ENCODE measurements around the gene UBR3. TPM values are rescaled to one million over a fixed set of nuclear protein-coding genes. Genes with fewer than 3 reads are reported as not detected.
"Not testable (repeated sequence)": the region's sequence is repeated elsewhere in the genome, so short reads cannot be mapped to it uniquely, and the experiment has no call there.

The UBR3 gene
- polyA plus RNA-seq, 4 donors, result 8.1 to 21.6 (median 10.1) TPM

GRCh38 chr2:169868951-169869350 is 41.7 kb downstream of the UBR3 start:
- WGBS, 3 donors, result 85 to 95% (median 90%) methylated on average over 7 of the region's 7 CpGs
- Histone ChIP-seq H3K9me3 (ENCODE audit: control insufficient read depth in 2 of 2, insufficient read depth in 1 of 2, low read depth in 1 of 2, low read length in 1 of 2) (no peaks in the 10 kb centered on the region), H3K27me3 (ENCODE audit: control insufficient read depth in 3 of 3, insufficient read depth in 3 of 3, low read length in 3 of 3) (no peaks in the 10 kb centered on the region), H3K36me3 (ENCODE audit: control insufficient read depth in 3 of 3, insufficient read depth in 2 of 3, low read depth in 1 of 3, low read length in 3 of 3) (no peaks in the 10 kb centered on the region), H3K4me1 (ENCODE audit: control insufficient read depth in 3 of 3, insufficient read depth in 2 of 3, low read depth in 1 of 3, low read length in 2 of 3) (no peaks in the 10 kb centered on the region), H3K27ac (ENCODE audit: low read depth in 1 of 3, low read length in 2 of 3) (no peak overlapping the region), H3K4me3 (ENCODE audit: low read depth in 1 of 3, low read length in 3 of 3) (no peak overlapping the region)
- DNase-seq (no peak), FAIRE-seq (no peak)

- not testable (repeated sequence) for H3K36me3 ChIP-seq (ENCODE audit: control insufficient read depth in 3 of 3, insufficient read depth in 2 of 3, low read depth in 1 of 3, low read length in 3 of 3); H3K27ac ChIP-seq (ENCODE audit: low read depth in 1 of 3, low read length in 2 of 3); H3K4me3 ChIP-seq (ENCODE audit: low read depth in 1 of 3, low read length in 3 of 3); DNase-seq; H3K4me1 ChIP-seq (ENCODE audit: control insufficient read depth in 3 of 3, insufficient read depth in 2 of 3, low read depth in 1 of 3, low read length in 2 of 3); H3K27me3 ChIP-seq (ENCODE audit: control insufficient read depth in 3 of 3, insufficient read depth in 3 of 3, low read length in 3 of 3); H3K9me3 ChIP-seq (ENCODE audit: control insufficient read depth in 2 of 2, insufficient read depth in 1 of 2, low read depth in 1 of 2, low read length in 1 of 2); FAIRE-seq
- 86 to 94% (median 90%) methylated on average over 9 of the region's 9 CpGs for WGBS, 3 donors
Observed at GRCh38 chr2:169871369-169871768, 44.1 kb downstream of the UBR3 start.

DNA sequence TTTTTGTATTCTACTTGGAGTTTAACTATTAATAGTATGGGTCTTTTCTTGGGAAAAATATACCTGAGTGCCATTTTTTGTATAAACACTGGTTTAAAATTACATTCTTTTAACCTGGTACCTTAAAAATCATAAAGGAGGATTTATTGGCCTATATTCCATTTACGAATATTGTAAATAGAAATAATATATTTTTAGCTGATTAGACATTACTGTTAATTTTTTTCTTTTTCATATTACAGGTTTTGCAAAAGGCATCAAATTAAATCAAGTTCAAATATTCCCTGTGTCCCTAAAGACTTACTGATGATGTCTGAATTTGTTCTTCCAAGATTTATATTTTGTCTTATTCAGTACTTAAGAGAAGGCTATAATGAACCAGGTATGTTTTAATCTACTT is 44.7 kb downstream of the UBR3 start:
- WGBS, 3 donors, result 93 to 100% (median 96%) methylated on average over 1 of the region's 1 CpG
- Histone ChIP-seq H3K4me3 (ENCODE audit: low read depth in 1 of 3, low read length in 3 of 3) (no peak overlapping the region), H3K27me3 (ENCODE audit: control insufficient read depth in 3 of 3, insufficient read depth in 3 of 3, low read length in 3 of 3) (no peaks in the 10 kb centered on the region), H3K36me3 (ENCODE audit: control insufficient read depth in 3 of 3, insufficient read depth in 2 of 3, low read depth in 1 of 3, low read length in 3 of 3) (peaks cover 0 to 6% (median 0%) of the 10 kb centered on the region in 3 donors), H3K9me3 (ENCODE audit: control insufficient read depth in 2 of 2, insufficient read depth in 1 of 2, low read depth in 1 of 2, low read length in 1 of 2) (no peaks in the 10 kb centered on the region), H3K4me1 (ENCODE audit: control insufficient read depth in 3 of 3, insufficient read depth in 2 of 3, low read depth in 1 of 3, low read length in 2 of 3) (no peaks in the 10 kb centered on the region), H3K27ac (ENCODE audit: low read depth in 1 of 3, low read length in 2 of 3) (no peak overlapping the region)
- FAIRE-seq (peak; percentile 10), DNase-seq (no peak)

GRCh38 chr2:169877398-169877797 is 50.1 kb downstream of the UBR3 start:
- no peak overlapping the region for H3K27ac ChIP-seq (ENCODE audit: low read depth in 1 of 3, low read length in 2 of 3)
- DNase-seq (peak; percentile 13), FAIRE-seq (peak; percentile 88)
- H3K4me1 ChIP-seq (ENCODE audit: control insufficient read depth in 3 of 3, insufficient read depth in 2 of 3, low read depth in 1 of 3, low read length in 2 of 3), result no peaks in the 10 kb centered on the region
- peaks cover 0 to 13% (median 0%) of the 10 kb centered on the region in 3 donors for H3K36me3 ChIP-seq (ENCODE audit: control insufficient read depth in 3 of 3, insufficient read depth in 2 of 3, low read depth in 1 of 3, low read length in 3 of 3)
- no peak overlapping the region for H3K4me3 ChIP-seq (ENCODE audit: low read depth in 1 of 3, low read length in 3 of 3)
- no peaks in the 10 kb centered on the region for H3K27me3 ChIP-seq (ENCODE audit: control insufficient read depth in 3 of 3, insufficient read depth in 3 of 3, low read length in 3 of 3)
- no peaks in the 10 kb centered on the region for H3K9me3 ChIP-seq (ENCODE audit: control insufficient read depth in 2 of 2, insufficient read depth in 1 of 2, low read depth in 1 of 2, low read length in 1 of 2)

GRCh38 chr2:169887120-169887519 is 59.9 kb downstream of the UBR3 start:
- H3K4me3 ChIP-seq (ENCODE audit: low read depth in 1 of 3, low read length in 3 of 3), result no peak overlapping the region
- no peak overlapping the region for H3K27ac ChIP-seq (ENCODE audit: low read depth in 1 of 3, low read length in 2 of 3)
- no peaks in the 10 kb centered on the region for H3K27me3 ChIP-seq (ENCODE audit: control insufficient read depth in 3 of 3, insufficient read depth in 3 of 3, low read length in 3 of 3)
- FAIRE-seq, result no peak
- no peaks in the 10 kb centered on the region for H3K4me1 ChIP-seq (ENCODE audit: control insufficient read depth in 3 of 3, insufficient read depth in 2 of 3, low read depth in 1 of 3, low read length in 2 of 3)
- no peak for DNase-seq
- H3K36me3 ChIP-seq (ENCODE audit: control insufficient read depth in 3 of 3, insufficient read depth in 2 of 3, low read depth in 1 of 3, low read length in 3 of 3), result peaks cover 0 to 8% (median 2%) of the 10 kb centered on the region in 3 donors
- no peaks in the 10 kb centered on the region for H3K9me3 ChIP-seq (ENCODE audit: control insufficient read depth in 2 of 2, insufficient read depth in 1 of 2, low read depth in 1 of 2, low read length in 1 of 2)
- 74 to 89% (median 76%) methylated on average over 1 of the region's 1 CpG for WGBS, 3 donors

DNA sequence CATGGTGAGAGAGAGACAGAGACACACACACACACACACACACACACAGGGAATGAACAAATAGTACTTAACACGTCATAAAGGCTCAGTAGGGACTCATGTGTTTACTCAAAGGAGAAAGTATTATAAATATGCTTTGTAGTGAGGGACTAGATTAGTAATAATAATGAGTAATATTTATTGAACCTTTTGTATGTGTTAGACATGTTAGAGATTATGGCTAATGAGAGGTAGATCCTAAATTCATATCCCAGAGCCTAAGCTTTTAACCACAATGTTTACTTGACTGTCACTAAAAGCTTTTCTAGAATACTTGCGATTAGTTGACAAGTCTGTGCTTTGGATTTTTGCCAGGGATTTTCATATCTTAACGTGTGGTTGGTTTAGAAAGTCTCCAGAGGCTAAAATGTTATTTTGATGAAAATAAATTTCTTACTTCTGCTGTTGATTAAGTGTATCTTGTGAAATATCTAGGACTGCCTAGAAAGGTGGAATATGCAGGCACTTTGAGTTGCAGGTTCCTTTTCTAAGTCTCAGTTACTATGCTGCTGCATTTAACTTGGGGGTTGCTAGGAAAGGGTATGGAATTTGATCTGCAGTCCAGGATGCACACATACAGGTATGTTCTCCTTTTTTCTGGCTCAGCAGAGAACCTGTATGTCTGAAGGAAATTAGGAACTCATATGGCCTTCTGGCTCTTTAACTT is 64.5 kb downstream of the UBR3 start:
- FAIRE-seq (no peak), DNase-seq (peak in 1 of 2 donors; percentile 4)
- peaks cover 0 to 6% (median 3%) of the 10 kb centered on the region in 3 donors for H3K36me3 ChIP-seq (ENCODE audit: control insufficient read depth in 3 of 3, insufficient read depth in 2 of 3, low read depth in 1 of 3, low read length in 3 of 3)
- no peak overlapping the region for H3K4me3 ChIP-seq (ENCODE audit: low read depth in 1 of 3, low read length in 3 of 3)
- H3K27me3 ChIP-seq (ENCODE audit: control insufficient read depth in 3 of 3, insufficient read depth in 3 of 3, low read length in 3 of 3), result no peaks in the 10 kb centered on the region
- no peaks in the 10 kb centered on the region for H3K9me3 ChIP-seq (ENCODE audit: control insufficient read depth in 2 of 2, insufficient read depth in 1 of 2, low read depth in 1 of 2, low read length in 1 of 2)
- 51 to 58% (median 55%) methylated on average over 3 of the region's 3 CpGs for WGBS, 3 donors
- no peaks in the 10 kb centered on the region for H3K4me1 ChIP-seq (ENCODE audit: control insufficient read depth in 3 of 3, insufficient read depth in 2 of 3, low read depth in 1 of 3, low read length in 2 of 3)
- no peak overlapping the region for H3K27ac ChIP-seq (ENCODE audit: low read depth in 1 of 3, low read length in 2 of 3)

DNA sequence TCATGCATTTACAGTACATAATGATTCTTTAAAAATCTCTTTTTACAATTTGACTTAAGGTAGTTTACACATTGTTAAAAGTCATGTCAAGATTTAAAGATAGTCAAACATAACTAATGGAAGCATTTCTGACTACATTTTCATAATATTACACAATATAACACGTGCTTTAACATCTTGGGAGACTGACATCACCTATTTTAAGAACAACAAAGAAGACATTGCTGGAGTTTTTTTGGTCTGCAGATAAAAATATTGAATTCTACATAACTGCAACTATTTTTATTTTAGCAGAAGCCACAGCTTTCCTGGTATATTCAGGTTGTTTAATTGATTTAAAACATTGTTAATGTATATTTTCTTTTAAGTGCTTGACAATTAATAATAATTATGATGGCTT is 65.7 kb downstream of the UBR3 start:
- peaks cover 0 to 9% (median 3%) of the 10 kb centered on the region in 3 donors for H3K36me3 ChIP-seq (ENCODE audit: control insufficient read depth in 3 of 3, insufficient read depth in 2 of 3, low read depth in 1 of 3, low read length in 3 of 3)
- no peak overlapping the region for H3K4me3 ChIP-seq (ENCODE audit: low read depth in 1 of 3, low read length in 3 of 3)
- no peaks in the 10 kb centered on the region for H3K27me3 ChIP-seq (ENCODE audit: control insufficient read depth in 3 of 3, insufficient read depth in 3 of 3, low read length in 3 of 3)
- DNase-seq (no peak), FAIRE-seq (no peak)
- 79 to 94% (median 87%) methylated on average over 1 of the region's 1 CpG for WGBS, 3 donors
- no peak overlapping the region for H3K27ac ChIP-seq (ENCODE audit: low read depth in 1 of 3, low read length in 2 of 3)
- H3K9me3 ChIP-seq (ENCODE audit: control insufficient read depth in 2 of 2, insufficient read depth in 1 of 2, low read depth in 1 of 2, low read length in 1 of 2), result no peaks in the 10 kb centered on the region
- no peaks in the 10 kb centered on the region for H3K4me1 ChIP-seq (ENCODE audit: control insufficient read depth in 3 of 3, insufficient read depth in 2 of 3, low read depth in 1 of 3, low read length in 2 of 3)

DNA sequence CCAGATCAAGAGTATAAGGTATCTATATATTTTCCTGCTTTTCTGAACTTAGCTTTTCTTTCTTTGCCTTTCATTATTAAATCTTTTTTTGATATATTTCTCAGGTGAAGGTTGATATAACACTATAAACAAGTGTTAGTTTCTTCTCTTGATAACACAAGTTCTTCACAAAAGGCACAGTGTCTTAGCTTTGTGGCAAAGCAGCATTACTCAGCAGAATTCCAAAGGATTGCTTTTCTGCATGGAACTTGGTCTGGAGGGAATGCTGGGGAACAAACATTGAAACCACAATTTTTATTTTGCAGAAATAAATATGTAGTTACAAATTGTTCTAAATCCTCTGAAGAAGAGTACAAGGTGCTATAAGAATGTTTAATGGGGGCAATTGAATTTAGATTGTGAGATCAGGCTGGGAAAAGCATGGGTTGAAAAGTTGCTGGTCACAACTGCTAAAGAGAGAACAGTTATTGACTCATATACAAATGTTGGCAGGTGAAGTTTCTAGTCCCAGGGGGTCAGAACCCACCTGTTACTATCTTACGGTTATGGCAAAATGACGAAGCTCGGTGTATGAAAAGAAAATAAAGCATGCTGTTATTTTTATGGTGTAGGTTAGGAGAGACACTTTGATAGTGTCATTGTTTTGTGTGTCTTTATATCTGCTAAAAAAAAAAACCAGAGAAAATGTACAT is 68.2 kb downstream of the UBR3 start:
- no peak for FAIRE-seq
- Histone ChIP-seq H3K4me3 (ENCODE audit: low read depth in 1 of 3, low read length in 3 of 3) (no peak overlapping the region), H3K9me3 (ENCODE audit: control insufficient read depth in 2 of 2, insufficient read depth in 1 of 2, low read depth in 1 of 2, low read length in 1 of 2) (no peaks in the 10 kb centered on the region), H3K4me1 (ENCODE audit: control insufficient read depth in 3 of 3, insufficient read depth in 2 of 3, low read depth in 1 of 3, low read length in 2 of 3) (no peaks in the 10 kb centered on the region), H3K27ac (ENCODE audit: low read depth in 1 of 3, low read length in 2 of 3) (no peak overlapping the region), H3K27me3 (ENCODE audit: control insufficient read depth in 3 of 3, insufficient read depth in 3 of 3, low read length in 3 of 3) (no peaks in the 10 kb centered on the region), H3K36me3 (ENCODE audit: control insufficient read depth in 3 of 3, insufficient read depth in 2 of 3, low read depth in 1 of 3, low read length in 3 of 3) (peaks cover 0 to 8% (median 3%) of the 10 kb centered on the region in 3 donors)
- 96 to 99% (median 98%) methylated on average over 3 of the region's 3 CpGs for WGBS, 3 donors
- DNase-seq, result no peak
